ENCODE data around the gene RFX8.
"Not testable (repeated sequence)": the region's sequence is repeated elsewhere in the genome, so short reads cannot be mapped to it uniquely, and the experiment has no call there.

The RFX8 gene

DNA sequence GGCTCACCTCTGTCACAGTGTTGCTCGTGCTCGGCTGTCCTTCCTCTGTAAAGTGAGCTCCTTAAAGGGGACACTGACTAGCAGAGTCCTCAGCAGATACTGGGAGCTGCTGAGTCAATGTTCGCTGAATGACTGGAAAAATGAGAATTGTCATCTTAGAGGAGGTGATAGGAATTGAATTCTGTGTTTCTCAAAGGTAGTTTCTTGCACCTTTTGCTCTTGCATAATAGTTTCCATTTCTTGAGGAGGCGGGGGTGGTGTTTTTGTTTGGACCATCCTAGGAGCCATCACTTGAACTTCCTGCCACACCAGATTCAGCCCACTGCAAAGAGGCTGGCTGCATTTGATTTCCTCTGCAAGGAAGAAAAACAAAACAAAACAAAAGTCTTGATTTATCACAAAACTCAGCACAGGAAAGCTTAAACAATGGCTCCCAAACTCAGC is 11.4 kb upstream of the RFX8 start:
- DNase-seq (ENCODE audit: low read depth in 2 of 2), result no peak

- DNase-seq (ENCODE audit: low read depth in 2 of 2), result no peak
Observed at GRCh38 chr2:101485856-101486255, 10.9 kb upstream of the RFX8 start.

DNA sequence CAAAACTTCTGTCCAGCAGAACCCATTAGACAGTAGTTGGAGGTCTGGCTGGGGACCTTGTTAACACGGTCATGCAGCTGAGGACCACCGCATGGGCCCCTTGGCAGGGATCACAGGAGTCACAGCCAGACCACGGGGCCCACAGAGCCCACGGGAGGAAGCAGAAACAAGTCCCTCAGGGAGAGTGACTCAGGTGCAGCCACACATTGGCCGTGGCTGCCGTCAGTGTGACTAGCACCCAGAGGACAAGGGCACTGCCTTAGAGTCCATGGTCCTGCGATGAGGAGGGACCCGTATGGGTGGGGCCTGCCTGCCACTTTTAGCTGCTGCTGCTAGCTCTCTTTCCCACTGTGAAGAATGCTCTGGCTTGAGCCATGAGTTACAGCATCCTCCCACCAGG is 5.9 kb upstream of the RFX8 start:
- DNase-seq (ENCODE audit: low read depth in 2 of 2), result no peak

DNA sequence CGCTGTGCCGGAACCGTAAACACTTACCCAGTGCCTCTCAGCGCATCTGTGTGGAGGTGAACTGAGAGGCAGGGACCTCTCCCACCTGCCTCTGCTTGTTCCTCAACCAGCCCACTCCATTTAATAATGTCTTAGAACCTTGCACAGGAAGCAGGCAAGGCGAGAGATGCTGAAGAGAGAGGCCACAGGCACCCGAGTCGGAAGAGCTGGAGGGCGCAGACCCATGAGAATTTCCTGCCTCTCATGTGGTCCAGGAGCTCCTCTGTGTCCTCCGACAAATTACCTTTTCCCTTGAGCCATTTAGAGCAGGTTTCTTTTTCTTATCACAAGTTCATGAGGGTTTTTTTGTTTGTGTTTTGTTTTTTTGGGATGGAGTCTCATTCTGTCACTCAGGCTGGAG is 4.9 kb upstream of the RFX8 start:
- no peak for DNase-seq (ENCODE audit: low read depth in 2 of 2)

DNA sequence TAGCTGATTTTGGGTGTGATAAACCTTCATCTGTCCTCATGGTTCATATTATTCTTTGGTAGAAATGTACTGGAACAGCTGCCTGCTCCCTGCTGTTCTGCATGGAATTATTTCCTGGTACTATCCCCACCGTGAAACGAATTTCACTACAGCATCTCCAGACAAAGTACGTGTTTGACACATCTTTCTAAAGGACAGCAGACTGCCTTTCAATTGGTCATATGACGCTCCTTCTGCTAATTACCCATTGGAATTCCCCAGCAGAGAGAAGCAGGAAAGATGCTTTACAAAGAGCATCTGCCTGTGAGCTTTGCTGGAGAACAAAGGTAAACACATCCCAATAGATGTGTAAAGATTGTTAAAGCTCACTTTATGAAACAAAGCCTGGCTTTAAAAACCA is 4.4 kb upstream of the RFX8 start:
- DNase-seq (ENCODE audit: low read depth in 2 of 2), result no peak

DNA sequence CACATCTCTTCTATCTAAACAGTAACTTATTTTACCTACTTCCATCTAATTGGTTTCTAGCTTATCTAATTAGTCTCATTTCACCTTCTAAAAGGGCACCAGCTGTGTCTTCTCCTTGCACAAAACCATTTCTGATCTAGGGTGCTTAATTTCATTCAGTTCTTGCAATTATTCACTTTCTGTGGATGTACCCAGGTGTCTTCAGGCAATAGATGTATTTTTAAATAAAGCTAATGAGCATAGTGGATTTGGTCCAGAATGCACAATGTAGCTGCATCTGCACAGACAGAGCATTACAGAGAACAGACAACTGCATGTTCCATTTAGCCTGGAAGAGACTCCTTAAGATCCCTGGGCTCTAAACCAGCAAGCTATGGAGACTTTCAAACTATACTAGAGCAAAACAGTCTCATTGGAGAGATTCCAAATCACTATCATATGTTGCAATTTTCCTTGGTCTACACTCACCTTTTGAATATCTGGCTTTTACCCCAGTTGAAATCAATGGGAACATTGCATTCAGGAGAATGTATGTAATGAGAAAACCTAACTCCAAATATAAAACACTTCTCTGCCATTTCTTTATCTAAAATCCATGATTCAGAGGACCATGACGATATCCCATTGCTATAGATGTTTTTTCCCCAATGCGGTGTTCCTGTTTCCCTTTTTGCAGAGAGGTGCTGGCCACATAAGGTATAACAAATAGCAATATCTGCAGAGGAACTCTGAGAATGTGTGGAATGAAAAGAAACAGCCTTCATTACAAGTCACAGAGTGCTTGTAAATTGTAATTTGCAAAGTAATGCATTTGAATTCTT is 3.5 kb upstream of the RFX8 start:
- no peak for DNase-seq (ENCODE audit: low read depth in 2 of 2)

GRCh38 chr2:101477556-101477955 is 2.6 kb upstream of the RFX8 start:
- DNase-seq (ENCODE audit: low read depth in 2 of 2), result no peak

DNA sequence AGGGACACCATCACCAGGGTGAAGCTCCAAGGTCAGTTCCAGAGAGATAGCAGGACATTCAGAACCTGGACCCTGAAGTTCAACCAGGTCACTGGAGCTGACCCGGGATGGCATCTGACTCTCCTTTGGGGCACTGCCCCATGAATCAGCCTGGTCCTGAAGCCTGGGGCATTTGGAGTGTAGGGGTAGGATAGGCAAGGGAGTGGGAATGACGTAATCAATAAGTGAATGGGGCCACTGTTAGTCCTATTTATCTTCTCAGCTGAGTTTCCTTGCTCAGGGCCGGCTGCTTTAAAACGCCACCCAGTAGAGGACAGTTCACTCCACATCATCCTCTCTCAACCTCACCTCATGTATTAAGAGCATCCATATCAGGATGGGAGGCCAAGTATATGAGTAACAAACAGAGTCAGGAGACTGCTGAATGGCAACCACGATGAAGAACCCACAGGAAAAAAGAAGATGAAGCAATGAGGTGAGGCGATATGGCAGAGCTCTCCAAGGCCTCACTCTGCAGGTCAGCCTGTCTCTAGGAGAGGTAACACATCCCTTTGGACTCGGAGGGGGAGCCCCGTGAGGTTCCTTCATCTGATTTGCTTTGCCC is 1.8 kb upstream of the RFX8 start:
- DNase-seq (ENCODE audit: low read depth in 2 of 2), result no peak

DNA sequence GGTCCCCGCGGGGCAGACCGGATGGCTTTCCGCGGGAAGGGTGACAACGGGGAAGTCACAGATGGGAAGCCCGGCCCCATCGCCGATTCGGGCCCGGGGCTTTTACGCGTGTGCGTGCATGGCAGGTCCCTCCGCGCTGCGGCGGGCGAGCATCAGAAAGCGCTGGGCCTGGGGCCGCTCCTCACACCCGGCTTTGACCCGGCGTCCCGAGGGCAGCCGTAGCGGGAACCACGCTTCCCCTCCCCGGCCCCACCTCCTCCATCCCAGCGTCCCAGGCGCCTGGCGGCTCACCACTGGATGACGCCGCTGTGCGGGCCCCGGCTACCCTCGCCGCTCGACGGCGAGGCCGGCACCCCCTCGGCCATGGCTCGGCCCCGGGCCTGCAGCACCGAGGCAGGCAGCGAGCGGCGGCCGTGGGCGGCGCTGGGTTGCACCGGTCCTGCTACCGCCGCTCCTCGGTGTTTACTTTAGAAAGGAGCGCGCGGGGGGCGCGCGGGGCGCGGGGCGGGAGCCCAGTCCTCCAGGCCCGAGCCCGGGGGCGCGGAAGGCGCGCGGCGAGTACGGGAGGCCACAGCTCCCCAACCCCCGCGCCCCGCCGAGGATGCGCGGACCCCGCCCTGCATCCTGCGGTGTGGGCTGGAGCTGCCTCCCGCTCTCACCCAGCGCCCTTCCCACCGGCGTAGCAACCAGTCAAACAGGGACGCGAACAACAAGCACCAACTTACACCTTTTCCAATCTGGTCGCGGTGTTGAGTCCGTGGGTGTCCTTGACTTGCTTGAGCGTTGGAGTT is 806 bp downstream of the RFX8 start:
- peak in 1 of 2 donors; percentile 7 for DNase-seq (ENCODE audit: low read depth in 2 of 2)

GRCh38 chr2:101473591-101473910 is 1.4 kb downstream of the RFX8 start:
- DNase-seq (ENCODE audit: low read depth in 2 of 2), result no peak

GRCh38 chr2:101469863-101470262 is 5.0 kb downstream of the RFX8 start:
- no peak for DNase-seq (ENCODE audit: low read depth in 2 of 2)

DNA sequence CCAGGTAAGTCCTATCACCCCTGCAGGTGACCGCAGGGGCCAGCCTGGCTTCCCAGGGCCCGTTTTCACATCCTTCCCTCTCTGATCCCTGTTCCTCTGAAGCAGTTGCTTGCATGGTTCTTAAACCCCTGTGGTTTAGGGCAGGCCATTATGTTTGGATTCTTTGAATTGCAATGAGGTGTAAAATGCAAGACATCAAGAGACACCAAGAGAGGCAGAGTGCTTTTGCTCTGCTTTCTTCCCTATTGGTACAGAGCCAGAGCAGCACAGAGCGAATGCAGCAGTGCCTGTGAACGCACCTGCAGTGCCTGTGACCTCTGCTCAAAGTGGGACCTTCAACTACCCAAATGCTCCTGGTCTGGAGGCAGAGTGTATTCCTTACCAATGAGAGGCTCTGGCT is 7.6 kb downstream of the RFX8 start:
- DNase-seq (ENCODE audit: low read depth in 2 of 2), result no peak

- DNase-seq (ENCODE audit: low read depth in 2 of 2), result no peak
Observed at GRCh38 chr2:101466426-101466825, 8.5 kb downstream of the RFX8 start.

DNA sequence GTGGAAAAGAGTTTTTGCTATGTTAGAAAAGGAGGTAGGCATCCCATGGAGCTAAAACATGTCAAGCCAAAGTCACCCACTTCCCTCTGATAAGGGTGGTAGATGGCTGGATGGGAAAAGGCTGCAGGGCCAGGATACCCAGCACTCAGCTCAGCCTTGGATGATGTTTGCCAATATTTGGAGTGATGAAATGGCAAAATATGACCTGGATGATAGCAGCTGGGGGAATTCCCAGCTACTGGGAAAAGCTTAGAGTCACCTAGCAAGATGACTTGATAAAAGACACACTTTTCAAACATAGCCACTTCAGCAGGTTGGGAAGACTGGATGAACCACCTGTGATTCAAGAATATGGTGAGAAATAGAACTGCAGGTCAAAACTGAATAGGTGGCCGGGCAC is 10.1 kb downstream of the RFX8 start:
- DNase-seq (ENCODE audit: low read depth in 2 of 2), result no peak

GRCh38 chr2:101463911-101464641 is 10.8 kb downstream of the RFX8 start:
- DNase-seq (ENCODE audit: low read depth in 2 of 2), result no peak

DNA sequence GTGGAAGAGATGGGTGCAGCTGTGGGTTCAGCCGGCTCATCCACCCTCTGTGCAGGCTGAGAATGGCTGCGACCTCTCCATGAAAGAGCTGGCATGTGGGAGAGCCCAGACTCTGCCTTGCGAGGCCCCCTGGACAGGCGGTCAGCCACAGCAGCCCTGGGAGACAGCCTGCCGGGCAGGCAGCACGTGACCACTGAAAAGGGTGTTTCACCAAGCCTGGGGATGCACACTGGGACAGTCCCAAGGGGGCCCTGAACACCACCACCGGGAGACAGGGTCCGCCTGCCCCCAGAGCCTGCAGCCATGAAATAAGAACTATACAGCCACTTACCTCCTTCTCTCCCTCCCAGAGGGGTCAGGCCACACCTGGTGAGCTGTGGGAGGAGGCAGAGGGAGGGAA is 11.5 kb downstream of the RFX8 start:
- DNase-seq (ENCODE audit: low read depth in 2 of 2), result no peak

- DNase-seq (ENCODE audit: low read depth in 2 of 2), result no peak
Observed at GRCh38 chr2:101461381-101461780, 13.5 kb downstream of the RFX8 start.

- DNase-seq (ENCODE audit: low read depth in 2 of 2), result not testable (repeated sequence)
Observed at GRCh38 chr2:101454408-101454807, 20.5 kb downstream of the RFX8 start.

GRCh38 chr2:101450965-101451364 is 23.9 kb downstream of the RFX8 start:
- DNase-seq (ENCODE audit: low read depth in 2 of 2), result no peak

DNA sequence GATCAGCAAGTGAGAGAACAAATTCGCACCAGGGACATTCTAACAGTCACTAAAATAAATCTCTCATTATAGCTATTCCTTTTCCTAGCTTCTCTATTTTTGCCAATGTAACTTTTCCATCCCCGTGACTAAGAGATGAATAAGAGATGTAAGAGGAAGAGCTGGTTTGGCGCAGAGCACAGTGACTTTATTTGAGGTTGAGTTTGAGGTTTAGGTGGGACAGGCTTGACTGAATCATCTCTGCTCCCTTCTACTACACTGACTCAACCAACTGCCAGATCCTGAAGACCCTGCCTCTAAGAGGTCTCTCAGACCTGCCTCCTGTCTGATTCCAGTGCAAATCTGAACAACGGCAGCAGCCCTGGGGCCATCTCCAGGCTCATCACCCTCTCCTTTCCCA is 28.0 kb downstream of the RFX8 start:
- no peak for DNase-seq (ENCODE audit: low read depth in 2 of 2)

DNA sequence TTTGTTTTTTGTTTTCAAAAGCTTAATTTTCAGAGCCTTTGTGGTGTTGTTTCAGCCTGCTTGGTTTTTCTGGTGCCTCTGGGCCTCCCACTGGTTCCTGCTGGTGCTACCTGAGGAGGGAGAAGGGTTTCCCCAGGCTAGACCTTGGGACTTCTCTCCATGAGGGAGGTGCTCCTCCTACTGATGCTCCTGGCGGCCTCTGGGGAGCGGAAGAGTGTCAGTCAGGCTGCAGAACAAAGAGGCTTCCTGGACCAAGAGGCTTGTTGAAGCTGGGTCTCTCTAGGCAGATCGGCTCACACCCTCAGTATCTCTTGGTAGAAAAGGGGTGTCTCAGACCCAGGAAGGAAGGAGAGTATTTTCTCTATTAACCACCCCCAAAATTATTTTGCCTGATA is 32.2 kb downstream of the RFX8 start:
- DNase-seq (ENCODE audit: low read depth in 2 of 2), result no peak

DNA sequence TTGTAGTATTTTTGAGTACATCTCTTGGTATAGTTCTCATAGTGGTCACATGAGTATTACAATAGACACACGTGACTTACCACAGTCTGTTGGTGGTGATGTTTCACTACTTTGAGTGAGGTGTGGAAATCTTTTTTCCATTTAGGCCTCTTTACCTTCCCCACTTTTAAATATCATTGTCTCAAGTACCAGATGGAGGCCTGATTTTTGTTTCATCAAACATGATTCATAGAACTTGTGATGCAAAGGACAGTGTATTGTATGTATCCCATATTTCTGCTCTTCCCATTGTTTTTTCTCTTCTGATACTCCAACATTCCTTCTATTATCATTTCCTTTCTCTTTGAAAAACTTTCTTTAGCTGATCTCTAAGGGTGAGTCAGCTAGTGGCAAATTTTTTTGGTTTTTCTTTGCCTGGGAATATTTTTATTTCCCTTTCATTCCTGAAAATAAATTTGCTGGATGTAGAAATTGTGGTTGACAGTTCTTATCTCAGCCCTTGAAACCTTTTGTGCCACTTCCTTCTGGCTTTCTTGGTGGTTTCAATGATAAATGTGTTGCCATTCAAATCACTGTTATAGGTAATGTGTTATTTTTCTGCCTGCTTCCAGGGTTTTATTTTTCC is 32.8 kb downstream of the RFX8 start:
- no peak for DNase-seq (ENCODE audit: low read depth in 2 of 2)

Data from stimulated activated CD8-positive, alpha-beta memory T cell treated with anti-CD3 and anti-CD28 coated beads, Interleukin-15, amount 100 ng/mL, for 4 hours (primary cell).